Measurements from ENCODE around the gene NPIPB6.

- TF ChIP-seq, protein P1, sequence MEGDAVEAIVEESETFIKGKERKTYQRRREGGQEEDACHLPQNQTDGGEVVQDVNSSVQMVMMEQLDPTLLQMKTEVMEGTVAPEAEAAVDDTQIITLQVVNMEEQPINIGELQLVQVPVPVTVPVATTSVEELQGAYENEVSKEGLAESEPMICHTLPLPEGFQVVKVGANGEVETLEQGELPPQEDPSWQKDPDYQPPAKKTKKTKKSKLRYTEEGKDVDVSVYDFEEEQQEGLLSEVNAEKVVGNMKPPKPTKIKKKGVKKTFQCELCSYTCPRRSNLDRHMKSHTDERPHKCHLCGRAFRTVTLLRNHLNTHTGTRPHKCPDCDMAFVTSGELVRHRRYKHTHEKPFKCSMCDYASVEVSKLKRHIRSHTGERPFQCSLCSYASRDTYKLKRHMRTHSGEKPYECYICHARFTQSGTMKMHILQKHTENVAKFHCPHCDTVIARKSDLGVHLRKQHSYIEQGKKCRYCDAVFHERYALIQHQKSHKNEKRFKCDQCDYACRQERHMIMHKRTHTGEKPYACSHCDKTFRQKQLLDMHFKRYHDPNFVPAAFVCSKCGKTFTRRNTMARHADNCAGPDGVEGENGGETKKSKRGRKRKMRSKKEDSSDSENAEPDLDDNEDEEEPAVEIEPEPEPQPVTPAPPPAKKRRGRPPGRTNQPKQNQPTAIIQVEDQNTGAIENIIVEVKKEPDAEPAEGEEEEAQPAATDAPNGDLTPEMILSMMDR (IDR thresholded peaks at IDR 0.05) = no peak
- no peak for TF ChIP-seq POLR2A (IDR thresholded peaks at IDR 0.05)
These were observed 38.4 kb downstream of the NPIPB6 start for GRCh38 chr16:28324887-28325279.
